Measurements from ENCODE around the gene NEU1. TPM values are rescaled to one million over a fixed set of nuclear protein-coding genes. Genes with fewer than 3 reads are reported as not detected.

The NEU1 gene
- total RNA-seq, 1 experiment from 2014 or later: 36.2 TPM

DNA sequence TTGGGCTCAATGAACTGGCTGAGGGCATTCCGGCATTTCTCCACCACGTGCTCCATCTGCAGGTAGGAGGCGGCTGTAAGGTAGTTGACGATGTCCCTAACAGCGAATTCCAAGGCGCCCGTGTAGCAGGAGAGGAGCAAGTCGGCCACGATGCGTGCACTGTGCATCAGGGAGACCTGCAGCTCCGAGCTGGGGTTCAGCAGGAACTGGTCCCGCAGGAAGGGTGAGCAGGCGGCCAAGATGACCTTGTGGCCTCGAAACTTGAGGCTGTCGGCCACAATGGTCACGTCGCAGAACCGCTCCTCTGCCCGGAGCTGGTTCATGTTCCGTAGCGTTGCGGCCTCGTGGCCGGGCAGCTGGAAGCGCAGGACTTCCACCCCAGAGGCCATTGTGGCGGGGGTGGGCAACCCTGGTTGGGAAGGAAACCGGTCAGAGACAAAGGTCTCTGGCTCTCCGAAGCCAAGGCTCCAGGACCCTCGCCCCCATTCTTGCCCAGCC is 38.3 kb upstream of the NEU1 start:
- Histone ChIP-seq H3K4ac (ENCODE audit: low read depth, low read length) (no peak overlapping the region), H3T11ph (ENCODE audit: low read length) (no peak overlapping the region), H4K8ac (replicated peaks; ENCODE audit: insufficient read length, low read depth, low read length) (no peak overlapping the region), H4K20me1 (ENCODE audit: control insufficient read depth, insufficient read depth, insufficient read length) (no peaks in the 10 kb centered on the region), H3K4me1 (ENCODE audit: insufficient read depth, low read length) (no peaks in the 10 kb centered on the region; the same call in 1 of the 2 replicates), H3K23ac (ENCODE audit: insufficient read length, low read depth, low read length) (no peak overlapping the region), H3K56ac (ENCODE audit: insufficient read length, low read depth, low read length) (no peak overlapping the region), H2BK15ac (ENCODE audit: low read depth, low read length) (no peak overlapping the region), H3K14ac (ENCODE audit: insufficient read depth, low read length) (peak overlapping the region; percentile 49; the same call in 1 of the 2 replicates), H3K79me1 (ENCODE audit: insufficient read depth, low read depth, low read length, poor library complexity, severe bottlenecking) (no peaks in the 10 kb centered on the region), H2AFZ (ENCODE audit: low read length) (no peak overlapping the region), H3K9ac (ENCODE audit: extremely low read depth, insufficient read length, low read length) (no peak overlapping the region), H4K91ac (ENCODE audit: insufficient read length, low read depth, low read length) (no peak overlapping the region), H3K23me2 (ENCODE audit: insufficient read length, low read depth, low read length, poor library complexity, severe bottlenecking) (peaks cover 11% of the 10 kb centered on the region), H3K18ac (ENCODE audit: insufficient read length, low read depth, low read length) (no peak overlapping the region), H3K79me2 (ENCODE audit: insufficient read depth, low read length) (no peaks in the 10 kb centered on the region; the same call in 1 of the 2 replicates), H2AK5ac (ENCODE audit: insufficient read length, low read length) (no peak overlapping the region), H4K5ac (ENCODE audit: insufficient read length, low read depth, low read length) (no peak overlapping the region), H3K27me3 (ENCODE audit: insufficient read depth, low read length) (no peaks in the 10 kb centered on the region), H3K27ac (ENCODE audit: insufficient read length, low read depth, low read length) (no peak overlapping the region), H3K4me2 (ENCODE audit: insufficient read depth, insufficient read length, low read length) (peak overlapping the region; percentile 6), H3K9me3 (ENCODE audit: control insufficient read depth, low read depth, low read length) (no peaks in the 10 kb centered on the region), H2BK12ac (ENCODE audit: insufficient read length, low read depth, low read length) (no peak overlapping the region), H2BK5ac (ENCODE audit: insufficient read length, low read length) (no peak overlapping the region), H2BK120ac (ENCODE audit: low read depth, low read length, poor library complexity, severe bottlenecking) (no peak overlapping the region), H2BK20ac (ENCODE audit: low read depth, low read length, poor library complexity, severe bottlenecking) (no peak overlapping the region)
- peak; percentile 58 for DNase-seq
- Mint-ChIP-seq H3K4me3 (peak overlapping the region; percentile 66 to 83), H3K9me3 (no peaks in the 10 kb centered on the region; a peak in 1 of 5 replicates), H3K27ac (peak overlapping the region in 1 of 3 experiments; percentile 32; a peak in 1 of 7 replicates), H3K4me1 (peaks cover 24 to 39% of the 10 kb centered on the region in 2 experiments), H3K36me3 (ENCODE audit: insufficient read depth in 1 of 3, low read depth in 3 of 3) (peaks cover 10 to 17% (median 17%) of the 10 kb centered on the region in 3 experiments), H3K27me3 (ENCODE audit: low read depth) (no peaks in the 10 kb centered on the region)
- TF ChIP-seq, protein P1, sequence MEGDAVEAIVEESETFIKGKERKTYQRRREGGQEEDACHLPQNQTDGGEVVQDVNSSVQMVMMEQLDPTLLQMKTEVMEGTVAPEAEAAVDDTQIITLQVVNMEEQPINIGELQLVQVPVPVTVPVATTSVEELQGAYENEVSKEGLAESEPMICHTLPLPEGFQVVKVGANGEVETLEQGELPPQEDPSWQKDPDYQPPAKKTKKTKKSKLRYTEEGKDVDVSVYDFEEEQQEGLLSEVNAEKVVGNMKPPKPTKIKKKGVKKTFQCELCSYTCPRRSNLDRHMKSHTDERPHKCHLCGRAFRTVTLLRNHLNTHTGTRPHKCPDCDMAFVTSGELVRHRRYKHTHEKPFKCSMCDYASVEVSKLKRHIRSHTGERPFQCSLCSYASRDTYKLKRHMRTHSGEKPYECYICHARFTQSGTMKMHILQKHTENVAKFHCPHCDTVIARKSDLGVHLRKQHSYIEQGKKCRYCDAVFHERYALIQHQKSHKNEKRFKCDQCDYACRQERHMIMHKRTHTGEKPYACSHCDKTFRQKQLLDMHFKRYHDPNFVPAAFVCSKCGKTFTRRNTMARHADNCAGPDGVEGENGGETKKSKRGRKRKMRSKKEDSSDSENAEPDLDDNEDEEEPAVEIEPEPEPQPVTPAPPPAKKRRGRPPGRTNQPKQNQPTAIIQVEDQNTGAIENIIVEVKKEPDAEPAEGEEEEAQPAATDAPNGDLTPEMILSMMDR (conservative IDR thresholded peaks at IDR 0.05): no peak
- no CpG with 5 or more reads among the region's 29 CpGs for WGBS (ENCODE audit: extremely low coverage, insufficient read length, low lambda C conversion rate)
